Fibroblast of skin of scalp (primary cell): ENCODE data around the gene CD36.
A peak's percentile ranks its signal among the peaks of the same experiment; 100 is the strongest.
"Not testable (repeated sequence)": the region's sequence is repeated elsewhere in the genome, so short reads cannot be mapped to it uniquely, and the experiment has no call there.

ENCODE experiments used
- DNase-seq: peaks from one replicate; pipeline ENCODE4 v3.0.0-alpha.2; 2013

Gene CD36

GRCh38 chr7:80656029-80656428 lies 17.6 kb downstream of the CD36 start:
- no peak for DNase-seq

GRCh38 chr7:80659120-80660055 lies 20.9 kb downstream of the CD36 start:
- DNase-seq: peak; percentile 33

GRCh38 chr7:80660939-80661338 lies 22.5 kb downstream of the CD36 start:
- no peak for DNase-seq

DNA sequence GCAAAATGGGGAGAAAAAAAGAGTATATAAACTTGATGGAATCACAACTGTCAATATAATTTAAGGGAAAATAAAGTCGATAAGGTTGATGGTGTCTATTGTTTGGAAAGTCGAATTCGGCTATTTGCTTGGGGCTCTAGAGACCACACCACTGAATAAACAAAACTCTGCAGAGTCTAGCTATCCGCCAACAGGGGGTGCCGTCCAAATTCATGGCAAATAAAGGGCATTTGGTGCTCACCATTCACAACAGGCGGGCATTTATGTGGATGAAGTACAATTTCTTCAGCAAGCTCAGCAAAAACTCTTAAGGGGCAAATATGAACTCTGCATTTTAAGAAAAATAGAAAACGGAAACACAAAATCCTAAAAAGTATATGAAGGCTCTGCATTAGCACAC lies 23.3 kb downstream of the CD36 start:
- DNase-seq: no peak

DNA sequence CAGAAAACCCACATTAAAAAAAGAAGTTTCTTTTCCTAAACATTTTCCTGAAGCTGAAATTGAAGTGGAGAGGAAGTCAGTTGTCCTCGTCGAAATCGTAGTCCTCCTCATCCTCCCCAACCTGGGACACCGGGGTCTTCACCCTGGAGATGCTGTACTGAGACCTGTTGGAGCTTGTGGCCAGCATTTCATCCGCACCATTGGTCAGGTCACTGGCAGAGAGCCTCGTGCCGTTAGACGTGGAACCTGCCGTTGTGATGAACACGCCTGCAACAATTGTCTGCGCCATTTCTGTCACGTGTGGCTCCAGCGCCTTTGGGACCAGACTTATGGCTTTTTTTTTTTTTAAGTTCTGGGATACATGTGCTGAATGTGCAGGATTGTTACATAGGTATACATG lies 23.8 kb downstream of the CD36 start:
- DNase-seq: no peak

- DNase-seq: no peak
Observed at GRCh38 chr7:80665526-80665925, 27.1 kb downstream of the CD36 start.

DNA sequence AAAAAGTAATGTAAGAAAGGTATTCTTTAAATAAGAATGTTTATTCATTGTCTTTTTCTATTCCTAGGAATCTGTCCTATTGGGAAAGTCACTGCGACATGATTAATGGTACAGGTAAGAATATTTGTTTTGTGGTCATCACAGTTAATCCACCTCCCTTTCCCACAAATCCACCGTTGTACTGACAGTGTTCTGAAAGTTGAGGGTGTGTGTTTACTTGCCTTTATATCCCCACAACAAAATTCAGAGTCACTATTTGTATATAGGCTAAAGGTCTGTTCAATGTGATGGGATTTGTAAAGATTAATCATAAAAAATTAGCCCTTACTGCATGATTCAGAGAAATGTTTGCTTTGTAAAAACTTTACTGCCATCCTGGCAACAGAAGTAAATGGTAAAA lies 27.9 kb downstream of the CD36 start:
- DNase-seq: no peak

- DNase-seq: not testable (repeated sequence)
Observed at GRCh38 chr7:80669367-80669766, 30.9 kb downstream of the CD36 start.

- DNase-seq: no peak
Observed at GRCh38 chr7:80671744-80672143, 33.3 kb downstream of the CD36 start.

- no peak for DNase-seq
Observed at GRCh38 chr7:80675090-80675489, 36.6 kb downstream of the CD36 start.

DNA sequence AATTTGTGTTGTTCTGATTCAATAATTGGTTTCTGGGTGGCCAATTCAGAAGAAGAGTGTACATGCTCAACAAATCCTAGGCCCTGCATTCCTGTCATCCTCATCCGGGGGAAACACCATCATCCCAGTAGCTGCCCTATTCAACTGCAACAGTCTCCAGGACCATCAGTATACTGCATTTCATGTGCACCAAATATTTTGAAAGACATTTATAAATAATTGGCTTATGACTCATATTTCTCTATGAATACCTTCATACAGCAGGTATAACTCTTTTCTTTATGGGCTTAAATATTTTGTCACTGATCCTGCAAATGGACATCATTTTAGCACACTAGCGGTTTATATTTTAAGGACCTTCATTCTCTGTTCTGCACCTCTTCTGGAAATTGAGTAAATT lies 38.0 kb downstream of the CD36 start:
- DNase-seq: no peak

- no peak for DNase-seq
Observed at GRCh38 chr7:80677629-80678028, 39.2 kb downstream of the CD36 start.

GRCh38 chr7:80678707-80679106 lies 40.3 kb downstream of the CD36 start:
- no peak for DNase-seq

- no peak for DNase-seq
Observed at GRCh38 chr7:80679921-80680907, 41.8 kb downstream of the CD36 start.

DNA sequence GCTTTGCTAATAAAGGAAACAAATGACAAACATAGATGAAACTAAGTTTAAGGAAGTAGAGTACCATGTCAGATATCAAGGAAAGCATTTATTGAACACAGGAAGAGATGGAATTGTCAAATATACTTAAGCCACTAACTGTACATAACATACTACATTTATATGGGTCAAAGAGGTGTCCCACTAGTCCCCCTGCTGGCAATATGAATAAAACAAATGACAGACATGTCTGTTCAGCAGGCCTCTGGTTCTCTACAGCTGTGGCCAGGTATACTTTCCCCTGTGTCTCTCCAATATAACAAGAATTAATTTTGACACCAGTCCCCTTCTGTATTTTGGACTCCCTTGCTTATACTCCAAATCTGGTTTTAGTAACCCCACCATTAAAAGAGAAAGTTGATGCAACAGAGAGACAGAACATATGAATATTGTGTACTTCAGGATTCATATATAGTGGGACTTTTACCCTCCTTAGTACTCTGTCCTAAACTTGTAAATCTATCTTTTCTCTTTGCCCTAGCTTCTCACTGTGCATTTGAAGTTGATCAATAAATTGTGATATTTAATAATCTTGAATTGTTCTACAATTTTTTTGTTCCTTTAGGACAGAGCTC lies 42.9 kb downstream of the CD36 start:
- DNase-seq: peak; percentile 27

GRCh38 chr7:80682744-80683143 lies 44.3 kb downstream of the CD36 start:
- no peak for DNase-seq

DNA sequence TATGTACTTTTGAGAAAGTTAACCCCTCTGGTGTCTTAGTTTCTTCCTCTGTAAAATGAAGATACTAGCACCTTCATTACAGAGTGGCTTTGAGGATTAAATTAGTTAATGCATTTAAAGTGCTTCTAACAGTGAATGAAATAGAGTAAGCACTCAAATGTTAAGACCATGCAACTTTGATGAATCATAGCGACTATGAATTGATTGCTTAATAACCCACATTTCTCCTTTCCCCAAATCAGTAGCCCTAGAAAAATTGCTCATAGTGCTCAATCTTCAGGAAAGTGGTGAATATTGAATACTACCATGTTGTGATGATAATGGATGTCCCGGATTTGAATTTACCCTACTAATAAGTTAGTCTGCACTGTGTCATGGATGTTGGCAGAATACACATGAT lies 48.1 kb downstream of the CD36 start:
- peak; percentile 21 for DNase-seq

GRCh38 chr7:80699045-80699638 lies 60.7 kb downstream of the CD36 start:
- peak; percentile 59 for DNase-seq

DNA sequence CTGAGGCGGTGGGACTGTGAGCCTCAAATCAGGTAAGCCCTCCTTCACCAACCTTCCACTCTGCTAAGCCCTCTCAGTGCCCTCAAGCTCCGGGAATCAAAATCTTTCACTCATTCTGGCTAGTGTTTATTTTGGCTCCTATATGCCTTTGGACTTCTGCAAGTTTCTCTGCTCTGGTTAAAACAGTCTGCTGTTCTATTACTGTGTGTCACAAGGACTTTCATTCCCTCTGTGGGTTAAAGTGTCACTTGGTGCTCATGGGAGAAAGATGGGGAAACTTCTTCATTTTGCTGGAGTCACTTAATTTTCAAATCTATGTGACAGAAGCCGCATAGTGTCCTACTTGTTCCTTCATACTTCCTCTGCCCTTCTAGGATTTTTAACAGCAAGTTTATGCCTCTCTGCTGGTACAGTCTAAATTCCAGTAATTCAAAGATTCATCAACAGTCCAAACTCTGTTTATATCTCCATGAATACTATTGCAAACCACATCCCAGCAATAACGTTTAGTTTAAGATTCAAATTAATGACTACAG lies 61.3 kb downstream of the CD36 start:
- peak; percentile 27 for DNase-seq

GRCh38 chr7:80703272-80703671 lies 64.8 kb downstream of the CD36 start:
- DNase-seq: peak; percentile 24

DNA sequence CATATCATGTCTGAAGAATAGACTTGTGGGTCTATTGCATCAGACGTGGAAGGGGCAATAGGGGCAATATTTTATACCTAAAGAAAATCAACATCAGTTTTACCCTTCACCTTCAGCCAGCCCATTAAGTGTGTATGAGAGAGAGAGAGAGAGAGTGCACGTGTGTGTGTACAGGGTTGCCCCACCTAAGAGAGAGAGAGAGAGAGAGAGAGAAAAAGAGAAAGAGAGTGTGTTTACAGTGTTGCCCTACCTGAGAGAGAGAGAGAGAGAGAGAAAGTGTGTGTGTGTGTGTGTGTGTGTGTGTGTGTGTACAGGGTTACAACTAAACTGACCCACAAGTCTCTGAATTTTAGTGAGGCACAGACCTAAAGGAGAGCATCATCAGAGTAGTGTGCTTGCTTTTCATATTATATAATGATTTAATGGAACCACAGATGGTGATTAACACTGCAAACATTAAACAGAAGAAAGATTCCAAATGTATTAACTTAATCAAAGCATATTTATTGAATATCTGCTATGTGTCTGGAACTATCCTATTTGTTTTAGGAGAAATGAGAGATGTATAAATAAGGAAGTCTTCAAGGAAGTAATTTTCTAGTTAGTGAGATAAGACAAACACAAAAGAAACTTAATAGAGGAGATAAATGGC lies 66.8 kb downstream of the CD36 start:
- no peak for DNase-seq

- no peak for DNase-seq
Observed at GRCh38 chr7:80707318-80707717, 68.9 kb downstream of the CD36 start.
